NCI-H748 treated with DMSO at 0.1 percent for 48 hours (cell line): ENCODE data around the gene GARS1.
"Not testable (repeated sequence)": the region's sequence is repeated elsewhere in the genome, so short reads cannot be mapped to it uniquely, and the experiment has no call there.

Experiments
- DNase-seq: peaks from one replicate; lab custom pipeline; 2025; lab: John Stamatoyannopoulos, UW

GARS1 gene

DNA sequence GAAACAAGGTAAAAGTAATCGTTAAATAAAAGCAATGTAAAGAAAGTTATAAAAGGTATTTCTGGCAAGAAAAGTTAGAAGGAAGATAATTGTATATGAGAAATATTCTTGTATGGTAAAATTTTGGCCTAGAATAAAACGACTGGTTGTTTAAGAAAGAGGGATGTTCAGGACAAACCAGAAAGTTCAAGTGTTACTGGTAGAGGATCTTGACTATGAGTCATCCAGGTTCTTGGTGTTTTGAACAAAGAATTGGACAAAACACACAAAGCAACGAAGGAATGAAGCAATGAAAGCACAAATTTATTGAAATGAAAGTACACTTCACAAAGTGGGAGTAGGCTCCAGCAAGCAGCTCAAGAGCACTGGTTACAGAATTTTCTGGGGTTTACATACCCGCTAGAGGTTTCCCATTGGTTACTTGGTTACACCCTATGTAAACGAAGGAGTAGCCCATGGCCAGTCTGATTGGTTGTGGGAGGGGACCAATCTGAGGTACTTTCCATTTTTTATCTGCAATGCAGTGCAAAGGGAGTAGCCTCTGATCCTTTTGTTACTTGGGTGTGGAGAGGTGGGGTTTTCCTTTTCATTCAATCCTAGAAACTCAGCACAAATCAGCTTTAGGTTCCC lies 22.4 kb upstream of the GARS1 start:
- DNase-seq = no peak

DNA sequence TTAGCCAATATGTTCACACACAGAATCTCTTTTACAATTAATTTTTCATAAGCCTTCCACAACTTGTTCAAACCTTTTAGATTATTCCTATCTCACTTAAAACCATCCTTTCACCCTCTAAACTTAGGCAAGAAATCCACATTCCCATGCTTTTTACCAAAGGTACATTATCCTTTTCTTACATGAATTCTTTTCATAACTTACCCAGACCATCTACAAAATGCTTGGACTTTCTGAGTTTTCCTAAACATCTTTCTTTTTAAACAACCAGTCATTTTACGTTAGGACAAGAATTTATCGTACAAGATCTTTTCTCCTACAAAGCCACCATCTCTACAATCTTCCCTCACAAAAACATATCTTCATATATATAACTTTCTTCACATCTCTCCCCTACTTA lies 18.8 kb upstream of the GARS1 start:
- no peak for DNase-seq

DNA sequence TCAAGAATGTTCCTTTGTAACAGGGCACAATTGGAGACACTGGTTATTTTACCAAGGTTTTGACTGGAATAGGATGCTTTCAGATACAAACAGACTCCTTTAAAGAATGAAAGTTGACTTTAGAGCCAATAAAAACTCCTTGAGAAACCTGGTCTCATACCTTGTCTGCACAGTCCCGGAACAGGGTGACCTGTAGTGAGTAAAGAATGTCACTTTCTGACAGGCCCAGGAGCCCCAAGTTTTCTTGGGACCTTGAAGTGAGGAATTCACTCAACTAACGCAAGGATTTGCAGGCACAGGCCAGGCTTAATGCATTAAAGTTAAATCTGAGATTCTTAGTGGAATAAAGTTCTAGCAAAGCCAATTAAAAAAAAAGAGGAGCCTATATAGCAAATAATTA lies 11.5 kb upstream of the GARS1 start:
- DNase-seq = no peak

DNA sequence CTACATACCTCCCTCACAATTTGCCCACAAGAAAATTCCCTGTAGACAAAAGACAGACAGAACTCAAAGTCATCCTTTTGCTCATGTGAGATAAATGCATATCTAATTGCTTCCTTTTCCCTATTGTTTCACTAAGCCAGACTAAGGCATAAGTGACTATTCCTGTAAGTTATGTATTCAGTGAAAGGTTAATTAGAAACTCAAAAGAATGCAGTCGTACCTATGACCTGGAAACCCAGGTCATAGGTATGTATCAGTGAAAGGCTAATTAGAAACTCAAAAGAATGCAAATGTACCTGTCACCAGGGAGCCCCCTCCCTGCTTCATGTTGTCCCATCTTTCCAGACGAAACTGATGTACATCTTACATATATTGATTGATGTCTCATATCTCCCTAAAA lies 10.3 kb upstream of the GARS1 start:
- no peak for DNase-seq

DNA sequence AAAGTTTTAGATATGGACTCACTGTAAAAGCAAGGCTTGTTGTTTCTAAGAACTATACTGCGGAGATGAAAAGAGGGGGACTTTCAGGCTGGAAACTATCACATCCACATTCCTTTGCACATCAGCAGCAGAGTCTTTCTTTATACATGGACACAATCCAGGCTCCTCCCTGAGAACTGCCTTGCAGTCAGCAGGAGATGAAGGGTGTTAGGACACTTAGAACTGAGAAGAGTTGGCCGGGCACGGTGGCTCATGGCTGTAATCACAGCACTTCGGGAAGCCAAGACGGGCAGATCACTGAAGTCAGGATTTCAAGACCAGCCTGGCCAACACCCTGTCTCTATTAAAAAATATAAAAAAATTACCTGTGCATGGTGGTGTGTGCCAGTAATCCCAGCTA lies 9.7 kb upstream of the GARS1 start:
- DNase-seq = no peak

DNA sequence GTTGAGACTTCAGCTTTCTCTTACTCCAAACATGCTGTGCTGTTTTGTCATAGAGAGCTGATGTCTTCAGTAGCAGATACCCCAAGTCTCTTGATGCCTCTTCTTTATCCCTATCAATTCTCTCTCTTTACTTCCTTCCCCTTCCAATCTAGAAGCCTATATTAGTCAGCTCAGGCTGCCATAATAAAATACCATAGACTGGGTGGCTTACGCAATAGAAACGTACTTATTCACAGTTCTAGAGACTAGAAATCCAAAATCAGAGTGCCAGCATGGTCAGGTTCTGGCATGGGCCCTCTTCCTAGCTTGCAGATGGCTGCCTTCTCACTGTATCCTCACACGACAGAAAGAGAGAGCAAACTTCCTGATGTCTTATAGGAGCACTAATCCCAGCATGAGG lies 9.0 kb upstream of the GARS1 start:
- DNase-seq = no peak

DNA sequence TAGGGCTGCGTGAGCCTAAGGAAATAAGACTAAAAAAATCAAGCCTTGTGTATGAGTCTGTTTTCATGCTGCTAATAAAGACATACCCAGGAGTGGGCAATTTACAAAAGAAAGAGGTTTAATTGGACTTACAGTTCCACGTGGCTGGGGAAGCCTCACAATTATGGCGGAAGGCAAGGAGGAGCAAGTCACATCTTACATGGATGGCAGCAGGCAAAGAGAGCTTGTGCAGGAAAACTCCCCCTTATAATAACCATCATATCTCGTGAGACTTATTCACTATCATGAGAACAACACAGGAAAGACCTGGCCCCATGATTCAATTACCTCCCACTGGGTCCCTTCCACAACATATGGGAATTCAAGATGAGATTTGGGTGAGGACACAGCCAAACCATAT lies 7.1 kb upstream of the GARS1 start:
- DNase-seq = not testable (repeated sequence)

DNA sequence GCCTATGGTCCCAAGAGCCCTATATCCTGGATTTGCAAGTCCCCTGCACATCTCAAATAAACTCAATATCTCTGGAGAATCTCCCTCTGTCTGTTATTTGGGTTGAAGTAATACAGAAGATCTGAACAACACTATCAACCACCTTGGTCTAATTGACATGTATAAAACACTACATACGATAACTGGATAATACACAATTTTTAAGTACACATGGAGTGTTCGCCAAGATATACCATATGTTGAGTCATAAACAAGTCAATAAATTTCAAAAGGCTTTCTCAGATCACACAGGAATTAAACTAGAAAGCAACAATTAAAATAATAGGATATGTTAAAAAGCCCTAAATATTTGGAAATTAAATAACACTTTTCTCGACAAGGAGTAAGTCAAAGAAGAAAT lies 5.6 kb upstream of the GARS1 start:
- no peak for DNase-seq

DNA sequence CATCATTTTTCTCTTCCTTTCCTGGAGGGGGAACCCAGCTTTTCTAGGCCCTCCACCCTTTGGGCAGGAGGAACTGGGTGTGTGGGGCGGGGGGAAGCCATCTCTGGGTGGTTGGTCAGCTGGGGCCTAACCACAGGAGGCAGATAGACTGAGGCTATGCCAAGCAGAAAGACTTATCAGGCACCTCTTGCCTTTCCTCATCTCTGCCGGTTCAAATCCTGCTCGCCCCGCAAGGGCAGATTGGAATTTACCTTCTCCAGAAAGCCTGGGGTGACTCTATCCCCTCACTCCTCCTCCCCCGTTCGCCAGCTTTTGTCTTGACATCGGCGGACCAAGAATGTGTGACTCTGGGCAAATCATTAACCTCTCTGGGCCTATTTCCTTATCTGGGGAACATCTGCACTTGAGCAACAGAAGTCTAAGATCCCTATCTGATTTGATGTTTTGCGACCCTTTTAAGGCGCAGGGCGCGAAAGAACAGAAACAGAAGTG lies 584 bp upstream of the GARS1 start:
- no peak for DNase-seq

DNA sequence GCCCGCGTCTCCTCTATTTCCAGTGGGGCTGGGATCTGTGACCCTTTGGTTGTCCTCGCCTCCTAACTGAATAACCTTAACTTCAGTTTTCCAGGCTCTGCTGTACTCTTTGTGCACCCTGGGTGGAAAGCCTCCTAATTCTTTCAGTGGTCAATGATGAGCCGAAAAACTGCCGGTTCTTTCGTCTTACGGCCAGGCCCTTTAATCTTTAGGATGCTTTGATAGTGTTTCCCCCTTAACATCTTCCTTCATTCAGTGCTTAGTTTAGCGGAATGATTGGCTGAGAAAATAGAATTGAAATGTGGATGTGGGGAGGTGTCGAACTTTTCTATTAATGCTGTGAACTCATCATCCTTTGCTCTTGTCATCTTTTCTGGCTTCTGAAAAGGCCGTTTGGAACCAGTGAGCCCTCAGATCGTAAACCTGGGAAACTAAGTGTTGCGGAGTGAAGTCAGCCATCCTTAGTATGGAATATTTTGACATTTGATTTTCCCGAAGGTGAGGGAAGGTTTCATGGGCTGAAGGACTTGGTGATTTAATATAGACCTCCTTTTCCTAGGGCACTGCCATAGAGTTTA lies 847 bp downstream of the GARS1 start:
- DNase-seq = no peak

DNA sequence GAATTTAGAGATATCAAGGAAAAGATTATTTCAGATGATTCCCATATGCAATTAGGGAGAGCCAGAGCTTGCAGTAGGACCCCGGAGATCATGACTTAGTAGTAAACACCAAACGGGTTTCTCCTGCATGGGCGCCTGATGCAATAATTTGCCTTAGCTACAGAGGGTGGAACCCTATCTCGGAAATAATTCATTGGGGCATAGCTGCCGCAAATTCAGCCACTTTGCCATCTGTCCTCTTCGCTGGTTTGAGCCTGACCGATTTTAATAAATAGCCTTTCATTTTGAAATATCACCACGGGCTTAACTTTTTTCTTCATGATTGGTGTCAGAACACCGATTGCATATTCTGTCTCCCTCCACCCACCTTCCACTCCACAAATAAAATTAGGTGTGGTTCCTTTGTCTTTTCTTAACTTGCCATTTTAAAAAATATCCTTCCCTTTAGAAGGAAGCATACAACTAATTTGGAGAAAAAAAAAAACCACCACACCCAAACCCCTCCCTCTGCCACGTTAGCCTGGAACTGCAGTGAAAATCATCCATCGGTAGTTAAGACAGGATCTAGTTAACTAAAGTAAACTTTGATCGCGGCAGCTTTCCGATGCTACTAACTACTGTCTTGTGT lies 1.4 kb downstream of the GARS1 start:
- DNase-seq = peak; percentile 38

DNA sequence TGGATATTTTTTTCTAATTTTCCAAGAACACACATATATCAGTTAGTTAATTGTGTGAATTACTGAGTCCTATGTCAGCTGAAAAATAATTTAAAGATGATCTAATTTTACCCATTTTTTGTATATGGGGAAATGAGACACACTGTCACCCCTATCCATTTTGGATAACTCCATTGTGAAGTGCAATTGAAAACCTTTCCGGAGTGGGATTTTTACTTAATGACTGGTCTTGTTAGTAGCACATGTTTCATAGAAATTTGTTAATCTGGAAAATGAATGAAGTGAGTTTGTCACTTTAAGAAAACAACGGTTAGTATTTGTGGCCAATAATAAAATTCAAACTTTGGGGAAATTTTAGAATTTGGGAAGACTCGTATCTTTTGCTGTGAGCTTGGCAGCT lies 2.0 kb downstream of the GARS1 start:
- no peak for DNase-seq

DNA sequence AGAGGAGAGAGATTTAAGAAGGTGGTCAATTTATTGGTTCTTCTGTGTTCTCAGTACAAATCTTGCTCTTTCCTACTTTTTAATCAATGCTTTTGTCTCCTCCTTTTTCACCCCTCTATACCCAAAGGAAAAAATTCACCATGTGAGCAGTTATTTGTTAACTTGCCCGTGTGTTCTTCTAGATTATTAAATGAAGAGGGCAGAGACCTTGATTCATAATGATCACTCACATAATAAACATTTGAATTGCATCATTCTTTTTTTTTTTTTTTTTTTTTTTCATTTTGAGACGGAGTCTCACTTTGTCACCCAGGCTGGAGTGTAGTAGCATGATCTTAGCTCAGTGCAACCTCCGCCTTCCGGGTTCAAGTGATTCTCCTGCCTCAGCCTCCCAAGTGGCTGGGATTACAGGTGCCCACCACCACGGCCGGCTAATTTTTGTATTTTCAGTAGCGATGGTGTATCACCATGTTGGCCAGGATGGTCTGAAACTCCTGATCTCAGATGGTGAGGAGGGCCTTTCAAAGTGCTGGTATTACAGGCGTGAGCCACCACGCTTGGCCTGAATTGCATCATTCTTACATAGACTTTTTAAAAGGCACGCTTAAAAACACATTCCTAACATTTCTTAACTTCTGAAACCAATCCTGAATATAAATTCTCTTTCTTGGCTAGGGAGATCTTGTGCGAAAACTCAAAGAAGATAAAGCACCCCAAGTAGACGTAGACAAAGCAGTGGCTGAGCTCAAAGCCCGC lies 3.6 kb downstream of the GARS1 start:
- DNase-seq = no peak

DNA sequence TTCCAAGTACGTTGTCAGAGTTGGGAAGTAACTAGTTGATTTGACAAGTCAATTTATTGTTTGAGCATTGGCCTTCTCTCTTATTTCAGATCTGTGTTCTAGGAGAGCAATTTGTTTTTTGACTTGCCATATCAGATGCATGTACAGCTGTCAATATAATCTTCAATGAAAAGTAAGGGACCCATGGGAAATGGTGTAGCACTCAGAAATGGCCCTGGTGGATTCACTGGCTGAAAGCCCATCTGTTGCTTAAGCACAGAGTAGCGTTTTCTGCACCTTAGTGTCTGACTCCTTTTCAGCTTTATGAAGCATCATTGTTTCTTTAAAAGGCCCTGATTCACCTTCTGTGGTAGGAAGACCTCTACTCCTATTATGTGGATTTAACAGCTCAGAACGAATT lies 10.2 kb downstream of the GARS1 start:
- DNase-seq = no peak

DNA sequence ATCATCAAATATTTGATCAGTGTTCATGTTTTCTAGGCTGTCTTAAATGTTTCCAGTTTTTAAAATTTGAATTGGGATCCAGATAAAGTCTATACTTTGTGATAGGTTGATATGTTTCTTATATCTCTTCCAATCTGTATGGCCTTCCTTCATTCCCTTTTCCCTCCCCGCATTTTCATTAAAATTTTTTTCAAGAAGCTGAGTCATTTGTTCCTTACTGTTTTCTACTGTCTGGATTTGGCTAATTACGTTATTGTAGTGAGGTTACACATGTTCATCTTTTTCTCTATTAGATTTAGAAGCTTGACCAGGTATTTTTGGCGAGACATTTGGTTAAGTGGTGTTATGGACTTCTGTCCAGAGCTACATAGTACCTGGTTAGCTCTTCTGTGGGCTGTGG lies 11.2 kb downstream of the GARS1 start:
- DNase-seq = no peak

DNA sequence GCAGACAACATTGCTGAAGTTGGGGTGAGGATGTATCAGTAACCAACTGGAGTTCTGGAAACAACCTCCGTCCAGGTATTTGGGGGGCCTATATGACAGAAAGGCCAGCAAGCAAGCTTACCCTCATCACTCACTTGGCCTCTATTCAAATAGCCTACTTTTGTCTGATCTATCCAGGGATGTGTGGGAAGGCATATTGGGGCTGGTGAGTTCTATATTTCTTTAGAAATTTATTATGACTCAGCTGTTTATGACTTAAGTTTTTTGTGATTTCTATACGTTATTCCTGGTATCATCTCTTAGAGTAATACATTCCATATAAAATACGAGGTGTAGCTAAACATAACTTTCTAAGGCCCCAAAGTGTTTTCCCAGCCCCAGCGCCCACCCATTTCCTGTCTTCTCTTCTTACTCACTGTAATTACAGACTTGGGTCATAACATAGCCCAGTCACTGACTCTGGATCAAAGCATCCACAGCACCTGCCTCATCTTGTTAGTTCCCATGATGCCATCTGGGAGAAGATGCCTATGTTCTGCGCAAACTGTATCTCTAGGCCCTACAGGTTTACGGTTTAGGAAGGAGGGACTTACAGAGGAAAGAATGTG lies 18.1 kb downstream of the GARS1 start:
- no peak for DNase-seq

DNA sequence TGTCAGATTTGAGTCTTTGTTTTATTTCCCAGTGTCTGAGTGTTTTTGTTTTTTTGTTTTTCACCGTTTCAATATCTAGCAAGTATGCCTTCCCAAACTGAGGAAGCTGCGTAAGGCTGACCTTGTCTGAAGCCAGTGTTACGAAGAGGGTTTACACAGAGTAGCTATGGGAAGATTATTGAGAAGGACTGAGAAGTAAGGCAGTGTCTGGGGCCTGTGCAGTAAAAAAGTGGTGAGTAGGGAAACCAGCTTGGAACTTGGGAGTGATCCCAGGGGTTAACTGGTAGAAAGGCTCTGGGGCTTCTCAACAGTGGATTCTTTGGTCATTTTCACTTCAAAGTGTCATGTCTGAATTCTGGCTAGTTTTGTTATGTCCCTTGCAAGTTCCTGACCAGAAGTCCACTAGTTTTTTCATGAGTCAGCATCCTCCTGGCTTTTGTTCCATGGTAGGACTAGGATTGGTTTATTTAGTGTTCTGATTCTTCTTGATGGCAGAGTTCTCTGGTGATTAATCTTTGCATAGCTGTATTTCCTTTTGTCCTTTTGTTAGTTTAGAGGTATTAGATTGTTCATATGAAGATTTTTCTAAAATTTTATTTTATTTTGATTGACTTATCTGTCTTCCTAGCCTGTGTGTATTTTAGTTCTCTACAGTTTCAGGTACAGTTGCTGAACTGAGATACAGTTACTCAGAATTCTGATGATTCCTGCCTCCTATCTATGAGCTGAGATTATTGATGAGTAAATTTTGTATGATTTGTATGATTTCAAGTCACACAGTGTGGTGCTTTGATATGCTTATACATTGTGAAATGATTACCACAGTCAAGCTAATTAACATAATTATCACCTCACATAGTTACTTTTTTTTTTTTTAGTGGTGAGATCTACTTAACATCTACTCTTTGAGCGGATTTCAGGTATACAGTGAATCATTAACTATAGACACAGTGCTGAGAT lies 19.0 kb downstream of the GARS1 start:
- DNase-seq = no peak

DNA sequence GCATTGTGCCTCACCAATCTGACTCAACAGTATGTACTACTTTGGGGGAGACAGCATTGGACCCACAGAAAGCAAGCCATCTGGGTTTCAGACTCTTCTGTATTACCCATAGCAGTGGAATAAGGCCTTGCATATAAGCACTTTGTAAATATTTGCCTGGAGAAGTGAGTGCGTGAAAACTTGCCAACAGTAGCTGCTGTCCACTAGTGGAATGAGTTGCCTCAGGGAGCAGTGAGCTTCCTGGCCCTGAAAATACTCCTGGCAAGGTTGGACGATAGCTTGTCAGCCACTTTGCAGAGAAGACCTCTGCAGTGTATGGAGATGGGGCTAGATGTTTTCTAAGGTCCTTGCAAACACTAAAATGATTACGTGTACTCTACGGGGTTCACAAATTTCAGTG lies 21.6 kb downstream of the GARS1 start:
- DNase-seq = no peak

DNA sequence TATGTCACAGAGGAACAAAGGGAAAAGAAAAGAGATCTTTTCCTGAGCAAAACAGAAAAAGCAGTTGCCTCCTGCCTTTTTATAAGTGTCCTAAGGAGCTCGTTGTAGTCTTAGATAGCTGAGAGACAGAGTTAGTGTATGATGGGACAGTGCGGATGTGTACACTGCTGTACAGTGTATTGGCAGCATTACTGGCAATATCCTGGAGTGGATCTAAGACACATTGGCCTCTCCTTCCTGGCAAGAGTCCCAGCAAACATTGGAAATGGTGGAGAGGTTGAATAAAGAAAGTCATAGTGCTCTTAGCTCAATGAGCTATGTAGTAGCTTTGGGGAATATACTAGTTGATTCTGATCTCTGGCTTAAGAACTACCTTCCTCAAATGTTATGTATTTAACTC lies 22.7 kb downstream of the GARS1 start:
- DNase-seq = no peak

DNA sequence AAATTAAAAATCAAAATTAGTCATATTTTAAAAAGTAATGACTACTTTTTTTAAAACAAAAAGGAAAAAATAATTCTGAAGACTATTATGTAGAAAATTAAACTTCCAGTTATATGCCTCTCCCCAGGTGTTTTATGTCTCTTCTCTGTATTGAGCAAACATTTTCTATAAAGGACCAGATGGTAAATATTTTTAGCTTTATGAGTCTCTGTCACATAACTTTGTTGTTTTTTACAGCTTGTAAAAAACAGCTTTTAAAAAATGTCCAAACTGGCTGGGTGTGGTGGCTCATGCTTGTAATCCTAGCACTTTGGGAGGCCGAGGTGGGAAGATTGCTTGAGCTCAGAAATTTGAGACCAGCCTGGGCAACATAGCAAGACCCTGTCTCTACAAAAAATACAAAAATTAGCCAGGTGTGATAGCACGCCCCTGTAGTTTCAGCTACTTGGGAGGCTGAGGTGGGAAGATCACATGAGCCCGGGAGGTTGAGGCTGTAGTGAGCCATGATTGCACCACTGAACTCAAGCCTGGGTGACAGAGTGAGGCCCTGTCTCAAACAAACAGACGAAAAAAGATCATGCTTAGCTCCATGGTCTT lies 23.5 kb downstream of the GARS1 start:
- no peak for DNase-seq

DNA sequence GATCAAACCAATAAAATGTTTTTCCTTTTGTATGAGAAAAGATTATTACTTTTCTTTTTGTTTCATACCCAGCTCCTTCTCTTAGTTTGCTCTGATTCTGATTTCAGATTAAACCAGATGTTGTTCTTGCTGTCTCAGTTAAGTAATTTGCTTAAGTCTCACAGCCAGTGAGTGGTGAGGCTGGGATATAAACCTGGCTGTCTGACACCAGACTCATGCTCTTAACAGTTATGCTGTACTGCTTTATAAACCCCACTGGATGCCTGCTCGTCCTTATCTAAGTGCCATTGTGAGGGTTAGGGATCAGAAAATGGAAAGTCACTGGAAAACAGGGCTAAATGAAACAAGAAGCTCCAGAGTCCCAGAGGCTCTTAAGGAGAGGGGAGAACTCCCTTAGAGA lies 24.3 kb downstream of the GARS1 start:
- DNase-seq = no peak
